ENCODE measurements around the gene WDFY2.
"Not testable (repeated sequence)": the region's sequence is repeated elsewhere in the genome, so short reads cannot be mapped to it uniquely, and the experiment has no call there.

WDFY2 gene

DNA sequence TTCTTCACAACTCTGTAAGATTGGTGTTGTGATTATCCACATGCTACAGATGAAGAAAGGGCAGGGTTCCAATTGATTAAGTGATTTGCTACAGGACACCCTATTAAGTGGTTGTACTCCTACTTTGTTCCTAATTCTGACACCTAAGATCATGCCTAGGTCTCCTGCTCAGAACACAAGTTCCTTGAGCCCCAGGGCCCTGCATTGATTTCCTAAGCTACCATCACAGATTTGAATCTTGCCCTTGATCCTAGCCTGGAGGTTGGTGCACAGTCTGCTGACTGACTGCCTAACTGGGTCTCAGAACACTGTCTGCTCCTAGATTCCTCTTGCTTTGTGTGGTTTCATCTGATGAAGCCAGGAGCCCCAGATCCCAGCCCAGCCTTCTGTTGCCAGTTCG, 19.6 kb upstream of the WDFY2 start:
- FAIRE-seq (no peak), DNase-seq (ENCODE audit: insufficient read length, low spot score) (no peak)
- TF ChIP-seq, protein P1, sequence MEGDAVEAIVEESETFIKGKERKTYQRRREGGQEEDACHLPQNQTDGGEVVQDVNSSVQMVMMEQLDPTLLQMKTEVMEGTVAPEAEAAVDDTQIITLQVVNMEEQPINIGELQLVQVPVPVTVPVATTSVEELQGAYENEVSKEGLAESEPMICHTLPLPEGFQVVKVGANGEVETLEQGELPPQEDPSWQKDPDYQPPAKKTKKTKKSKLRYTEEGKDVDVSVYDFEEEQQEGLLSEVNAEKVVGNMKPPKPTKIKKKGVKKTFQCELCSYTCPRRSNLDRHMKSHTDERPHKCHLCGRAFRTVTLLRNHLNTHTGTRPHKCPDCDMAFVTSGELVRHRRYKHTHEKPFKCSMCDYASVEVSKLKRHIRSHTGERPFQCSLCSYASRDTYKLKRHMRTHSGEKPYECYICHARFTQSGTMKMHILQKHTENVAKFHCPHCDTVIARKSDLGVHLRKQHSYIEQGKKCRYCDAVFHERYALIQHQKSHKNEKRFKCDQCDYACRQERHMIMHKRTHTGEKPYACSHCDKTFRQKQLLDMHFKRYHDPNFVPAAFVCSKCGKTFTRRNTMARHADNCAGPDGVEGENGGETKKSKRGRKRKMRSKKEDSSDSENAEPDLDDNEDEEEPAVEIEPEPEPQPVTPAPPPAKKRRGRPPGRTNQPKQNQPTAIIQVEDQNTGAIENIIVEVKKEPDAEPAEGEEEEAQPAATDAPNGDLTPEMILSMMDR (IDR thresholded peaks at IDR 0.05; ENCODE audit: insufficient read depth, missing control alignments), result no peak

GRCh38 chr13:51569001-51569400, 15.3 kb upstream of the WDFY2 start:
- not testable (repeated sequence) for FAIRE-seq; DNase-seq (ENCODE audit: insufficient read length, low spot score)

DNA sequence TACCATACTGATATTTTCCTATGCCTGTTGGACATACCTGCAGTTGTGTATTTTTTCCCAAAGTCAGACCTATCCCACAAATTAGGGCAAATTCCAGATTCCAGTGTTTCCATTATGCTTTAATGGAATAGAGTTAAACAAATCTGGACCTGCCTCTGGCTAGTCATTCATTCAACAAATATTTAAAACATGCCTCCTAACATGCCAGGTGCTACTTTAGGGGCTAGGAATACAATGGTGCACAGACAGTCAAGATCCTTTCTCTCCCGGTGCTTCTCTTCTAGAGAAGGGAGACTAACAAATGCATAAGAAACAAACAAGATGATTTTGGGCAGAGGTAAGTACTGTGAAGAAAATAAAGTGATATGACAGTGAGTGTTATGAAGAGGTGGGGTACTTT, 7.5 kb upstream of the WDFY2 start:
- TF ChIP-seq, protein P1 (IDR thresholded peaks at IDR 0.05; ENCODE audit: insufficient read depth, missing control alignments), result no peak
- FAIRE-seq (no peak), DNase-seq (ENCODE audit: insufficient read length, low spot score) (no peak)

- TF ChIP-seq, protein P1 (IDR thresholded peaks at IDR 0.05; ENCODE audit: insufficient read depth, missing control alignments), result no peak
- DNase-seq (ENCODE audit: insufficient read length, low spot score) (no peak), FAIRE-seq (no peak)
Observed at GRCh38 chr13:51577690-51578089, 6.6 kb upstream of the WDFY2 start.

DNA sequence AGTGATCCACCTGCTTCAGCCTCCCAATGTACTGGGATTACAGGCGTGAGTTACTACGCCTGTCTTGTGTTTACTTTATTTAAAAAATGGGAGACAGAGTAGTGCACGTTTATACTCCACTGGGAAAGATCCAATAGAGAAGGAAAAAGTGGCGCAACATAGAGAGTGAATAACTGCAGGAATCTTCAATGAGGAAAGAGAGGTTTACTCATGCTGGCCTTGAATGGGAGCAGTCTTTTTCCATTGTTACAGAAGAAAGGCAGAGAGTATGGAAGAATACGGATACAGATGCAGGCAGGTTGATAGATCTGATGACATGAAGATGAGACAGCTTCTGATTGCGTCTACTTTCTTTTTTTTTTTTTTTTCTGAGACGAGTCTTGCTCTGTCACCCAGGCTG, 4.6 kb upstream of the WDFY2 start:
- DNase-seq (ENCODE audit: insufficient read length, low spot score) (no peak), FAIRE-seq (no peak)
- TF ChIP-seq, protein P1 (IDR thresholded peaks at IDR 0.05; ENCODE audit: insufficient read depth, missing control alignments), result no peak

DNA sequence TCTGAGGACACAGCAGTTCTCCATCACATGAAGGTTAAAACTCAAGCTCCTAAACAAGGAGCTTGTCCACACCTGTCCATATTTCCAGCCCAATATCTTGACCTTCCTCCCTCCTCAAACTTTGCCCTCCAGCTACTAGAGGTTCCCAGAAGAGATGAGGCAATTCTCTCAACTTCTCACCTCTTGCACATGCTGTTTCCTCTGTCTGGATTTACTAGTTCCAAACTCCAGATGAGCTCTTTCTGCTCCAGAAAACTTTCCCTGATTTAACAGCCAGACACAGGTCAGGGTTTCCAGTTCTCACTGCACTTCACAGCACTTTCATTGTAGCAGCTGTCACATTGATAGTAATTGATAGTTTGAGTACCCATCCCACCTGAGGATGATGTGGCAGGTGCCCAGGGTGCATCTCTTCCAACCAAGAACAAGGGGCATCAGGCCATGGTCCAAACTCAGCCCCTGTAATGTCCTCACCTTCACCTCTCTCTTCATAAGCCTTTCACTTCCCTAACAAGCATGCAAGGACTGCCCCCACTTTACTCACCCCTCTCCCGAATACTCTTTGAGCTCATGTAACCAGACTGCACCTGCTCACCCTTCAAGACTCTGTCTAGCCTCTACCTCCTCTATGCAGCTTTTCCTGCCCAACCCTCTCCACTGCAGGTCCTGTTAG, 3.0 kb upstream of the WDFY2 start:
- FAIRE-seq (no peak), DNase-seq (ENCODE audit: insufficient read length, low spot score) (no peak)
- TF ChIP-seq, protein P1 (IDR thresholded peaks at IDR 0.05; ENCODE audit: insufficient read depth, missing control alignments), result no peak

- TF ChIP-seq, protein P1 (IDR thresholded peaks at IDR 0.05; ENCODE audit: insufficient read depth, missing control alignments), result no peak
- FAIRE-seq, result no peak
Observed at GRCh38 chr13:51583469-51583874, 790 bp upstream of the WDFY2 start.

More at GRCh38 chr13:51583469-51583874, 790 bp upstream of the WDFY2 start:
- DNase-seq (ENCODE audit: insufficient read length, low spot score), result no peak
